HG03469 (cell line): Measurements from ENCODE around the gene ACP2.

Experiments
- ATAC-seq: cut with Tn5 transposase; IDR thresholded peaks from one replicate; pipeline ENCODE4 v1.9.1; 2021; ENCODE audit warnings: mild to moderate bottlenecking, moderate library complexity, moderate number of reproducible peaks; ENCODE audit not compliant: unreplicated experiment

Gene ACP2

GRCh38 chr11:47244448-47245350 is 3.9 kb downstream of the ACP2 start:
- ATAC-seq, result no peak

DNA sequence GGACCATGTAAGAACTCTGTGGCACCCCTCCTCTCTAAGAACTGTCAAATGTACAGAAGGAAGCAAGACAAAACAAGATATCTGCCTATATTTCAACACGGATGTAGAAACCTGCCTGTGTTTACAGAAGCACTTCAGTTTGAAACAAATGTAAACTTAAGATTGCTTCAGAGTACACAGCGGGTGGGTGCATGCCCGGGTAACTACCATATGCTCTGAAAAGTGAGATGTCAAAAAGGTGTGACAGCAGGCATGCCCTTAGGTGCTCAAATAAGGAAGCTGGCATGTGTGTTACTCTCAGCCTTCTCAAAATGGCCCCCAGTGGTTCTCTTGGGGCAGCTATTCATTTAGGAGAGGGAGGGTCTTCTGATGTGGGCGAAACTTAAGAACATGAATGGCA is 5.2 kb downstream of the ACP2 start:
- no peak for ATAC-seq

- ATAC-seq, result no peak
Measured at GRCh38 chr11:47242596-47243192, 5.9 kb downstream of the ACP2 start.

- ATAC-seq, result no peak
Measured at GRCh38 chr11:47241841-47242301, 6.7 kb downstream of the ACP2 start.

GRCh38 chr11:47239852-47240251 is 8.8 kb downstream of the ACP2 start:
- ATAC-seq, result no peak

DNA sequence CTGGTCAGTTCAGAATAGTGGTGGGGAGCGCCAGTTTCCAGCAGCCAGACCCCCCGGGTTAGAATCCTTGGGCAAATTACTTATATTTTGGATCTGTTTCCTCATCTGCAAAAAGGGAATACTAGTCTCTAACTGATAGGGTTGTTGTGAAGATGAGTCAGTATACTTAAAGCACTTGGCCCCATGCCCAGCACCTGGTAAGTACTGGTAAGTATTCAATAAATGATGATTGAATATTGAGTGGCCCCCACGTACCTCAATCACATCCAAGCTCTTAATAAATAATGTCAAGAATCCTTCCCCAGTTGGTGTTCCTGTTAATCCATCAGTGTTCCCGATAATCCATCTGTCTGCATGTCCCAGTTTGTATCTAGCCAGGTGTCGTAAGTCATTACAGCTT is 12.1 kb downstream of the ACP2 start:
- ATAC-seq, result no peak

GRCh38 chr11:47235163-47235562 is 13.5 kb downstream of the ACP2 start:
- no peak for ATAC-seq

- no peak for ATAC-seq
Measured at GRCh38 chr11:47234669-47235100, 13.9 kb downstream of the ACP2 start.

DNA sequence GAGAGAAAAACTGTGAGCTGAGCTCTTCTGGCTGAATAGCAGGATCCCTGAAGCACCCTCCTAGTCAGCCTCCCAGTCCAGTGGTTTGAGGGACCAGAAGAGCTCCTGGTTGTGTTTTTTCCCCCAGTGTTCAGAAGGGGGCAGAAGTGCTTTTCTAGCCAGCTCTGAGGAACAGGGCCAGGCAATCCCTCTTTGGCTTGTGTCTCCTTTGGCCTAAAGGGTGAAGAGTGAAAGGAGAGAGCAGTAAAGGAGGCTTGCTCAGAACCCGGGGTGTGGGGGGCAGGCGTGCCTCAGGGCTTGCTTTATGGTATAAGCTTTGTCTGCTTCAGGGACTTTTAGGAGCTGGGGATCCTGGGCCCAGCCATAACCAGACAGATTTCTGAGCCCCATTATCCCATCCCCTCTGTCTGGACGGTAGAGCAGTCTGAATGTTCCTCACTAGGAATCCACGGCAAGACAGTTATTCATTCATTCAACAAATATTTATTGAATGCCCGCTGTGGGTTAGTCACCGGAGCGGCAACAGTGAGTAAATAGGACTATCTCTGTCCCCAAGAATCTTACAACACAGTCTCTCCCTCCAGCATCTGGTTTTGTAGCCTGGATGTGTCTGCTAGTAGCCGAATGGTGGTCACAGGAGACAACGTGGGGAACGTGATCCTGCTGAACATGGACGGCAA is 14.5 kb downstream of the ACP2 start:
- ATAC-seq, result no peak

GRCh38 chr11:47233051-47233450 is 15.6 kb downstream of the ACP2 start:
- ATAC-seq, result no peak

GRCh38 chr11:47229161-47229560 is 19.5 kb downstream of the ACP2 start:
- ATAC-seq, result no peak

DNA sequence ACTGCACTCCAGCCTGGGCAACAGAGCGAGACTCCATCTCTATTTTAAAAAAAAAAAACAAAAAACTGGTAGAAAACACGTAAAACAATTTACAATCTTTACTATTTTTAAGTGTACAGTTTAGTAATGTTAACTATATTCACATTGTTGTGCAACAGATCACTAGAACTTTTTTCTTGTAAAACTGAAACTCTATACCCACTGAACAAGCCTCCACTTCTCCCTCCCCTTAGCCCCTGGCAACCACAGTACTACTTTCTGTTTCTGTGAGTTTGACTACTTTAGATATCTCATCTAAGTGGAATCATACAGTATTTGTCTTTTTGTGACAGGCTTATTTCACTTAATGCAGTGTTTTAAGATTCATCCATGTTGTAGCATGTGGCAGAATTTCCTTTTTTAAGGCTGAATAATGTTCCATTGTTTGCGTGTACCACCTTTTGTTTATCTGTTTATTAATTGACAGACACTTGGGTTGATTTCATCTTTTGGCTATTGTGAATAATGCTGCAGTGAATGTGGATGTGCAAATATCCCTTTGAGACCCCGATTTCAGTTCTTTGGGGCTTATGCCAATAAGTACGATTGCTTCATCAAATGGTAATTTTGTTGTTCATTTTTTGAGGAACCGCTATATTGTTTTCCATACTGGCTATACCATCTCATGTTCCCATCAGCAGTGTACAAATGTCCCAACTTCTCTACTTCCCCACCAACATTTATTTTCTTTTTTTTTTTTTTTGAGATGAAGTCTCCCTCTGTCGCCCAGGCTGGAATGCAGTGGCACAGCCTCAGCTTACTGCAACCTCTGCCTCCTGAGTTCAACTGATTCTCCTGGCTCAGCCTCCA is 22.8 kb downstream of the ACP2 start:
- ATAC-seq, result peak; percentile 70

DNA sequence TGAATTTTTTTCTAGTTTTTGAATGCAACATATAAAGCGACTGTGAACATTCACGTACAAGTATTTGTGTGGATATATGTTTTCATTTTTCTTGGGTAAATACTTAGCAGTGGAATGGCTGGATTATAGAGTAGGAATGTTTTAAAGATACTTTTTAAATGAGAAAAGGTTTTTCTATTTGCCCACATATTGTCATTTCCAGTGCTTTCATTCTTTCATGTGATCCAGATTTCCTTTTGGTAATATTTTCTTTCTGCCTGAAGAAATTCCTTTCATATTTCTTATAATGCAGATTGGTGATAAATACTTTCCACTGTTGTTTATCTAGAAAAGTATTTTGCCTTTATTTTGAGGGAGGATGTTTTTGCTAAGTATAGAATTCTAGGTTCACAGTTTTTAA is 25.9 kb downstream of the ACP2 start:
- no peak for ATAC-seq

GRCh38 chr11:47220401-47220821 is 28.2 kb downstream of the ACP2 start:
- ATAC-seq, result no peak

- ATAC-seq, result no peak
Measured at GRCh38 chr11:47216121-47216798, 32.4 kb downstream of the ACP2 start.

GRCh38 chr11:47215366-47215910 is 33.2 kb downstream of the ACP2 start:
- ATAC-seq, result no peak

DNA sequence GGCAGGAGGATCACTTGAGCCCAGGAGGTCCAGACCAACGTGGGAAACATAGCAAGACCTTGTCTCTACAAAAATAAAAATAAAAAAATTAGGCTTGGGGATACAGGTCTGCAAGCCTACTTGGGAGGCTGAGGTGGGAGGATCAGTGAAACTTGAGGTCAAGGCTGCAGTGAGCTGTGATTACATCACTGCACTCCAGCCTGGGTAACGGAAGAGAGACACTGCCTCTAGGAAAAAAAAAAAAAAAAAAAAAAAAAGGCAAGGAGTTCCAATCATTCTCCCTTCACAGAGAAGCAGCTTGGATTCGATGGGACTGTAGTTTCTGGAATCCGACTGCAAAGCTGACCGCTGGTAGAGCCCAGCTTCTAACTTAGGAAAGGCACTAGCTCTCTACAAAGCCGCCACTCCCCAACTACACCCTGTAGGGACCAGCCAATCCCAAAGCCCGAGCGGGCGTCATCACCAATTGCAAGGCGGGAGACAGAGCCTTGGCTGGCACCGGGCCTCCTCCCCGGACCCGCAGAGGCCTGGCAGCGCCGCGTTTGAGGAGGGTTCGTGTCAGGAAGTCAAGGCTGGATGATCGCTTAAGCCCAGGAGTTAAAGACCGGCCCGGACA is 34.6 kb downstream of the ACP2 start:
- peak; percentile 49 for ATAC-seq

GRCh38 chr11:47212938-47213337 is 35.7 kb downstream of the ACP2 start:
- no peak for ATAC-seq

DNA sequence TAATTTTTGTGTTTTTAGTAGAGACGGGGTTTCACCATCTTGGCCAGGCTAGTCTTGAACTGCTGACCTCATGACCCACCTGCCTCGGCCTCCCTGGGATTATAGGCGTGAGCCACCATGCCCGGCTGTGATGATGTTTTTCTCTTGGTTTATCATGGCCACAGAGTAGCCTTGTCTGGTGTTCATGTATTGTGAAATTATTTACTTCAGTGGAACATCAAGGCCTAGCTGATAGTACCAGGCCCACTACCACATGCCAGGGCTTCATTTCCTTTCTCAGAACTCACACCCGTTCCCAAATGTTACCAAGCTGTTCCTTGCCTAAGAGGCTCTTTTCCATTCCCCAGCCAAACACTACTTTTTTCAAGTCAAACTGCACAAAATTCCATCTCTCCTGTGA is 40.0 kb downstream of the ACP2 start:
- no peak for ATAC-seq
